Hippocampal formation (tissue), 2 donors: Measurements from ENCODE around the gene MAD2L1BP.

Source experiments
- DNase-seq, 2 donors: peaks; one replicate each; lab custom pipeline; 2025; lab: John Stamatoyannopoulos, UW

The MAD2L1BP gene

DNA sequence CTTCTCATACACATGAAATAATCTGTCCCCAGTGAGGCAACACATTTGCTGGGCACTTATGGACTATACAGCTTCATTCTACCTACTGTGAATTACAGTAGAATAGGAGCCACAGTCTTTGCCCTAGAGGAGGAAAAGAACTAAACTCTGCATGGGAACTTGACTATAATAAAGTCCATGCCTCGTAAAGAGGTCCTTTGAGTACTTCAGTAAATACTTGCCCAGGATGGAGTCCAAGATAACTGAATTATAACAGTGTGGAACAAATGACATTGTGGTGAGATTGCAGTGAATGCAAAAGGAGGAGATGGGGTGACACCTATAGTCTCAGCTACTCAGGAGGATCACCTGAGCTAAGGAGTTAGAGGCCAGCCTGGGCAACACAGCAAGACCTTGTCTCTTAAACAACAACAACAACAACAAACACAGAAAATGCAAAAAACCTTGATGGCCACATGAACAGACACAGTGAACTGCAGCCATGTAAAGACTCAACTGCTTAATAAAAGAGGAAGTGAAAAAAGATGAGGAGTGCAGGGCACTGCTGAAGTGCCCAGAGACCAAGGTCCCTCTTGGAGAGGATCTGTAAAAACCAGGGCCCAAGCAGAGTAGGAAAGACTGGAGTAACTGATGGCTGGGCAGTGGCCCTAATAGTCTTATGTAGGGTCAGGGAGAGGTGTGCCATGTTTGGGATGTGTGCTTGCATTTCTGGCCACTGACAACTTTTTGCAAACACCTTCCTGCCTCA is 48.2 kb downstream of the MAD2L1BP start:
- no peak for DNase-seq

DNA sequence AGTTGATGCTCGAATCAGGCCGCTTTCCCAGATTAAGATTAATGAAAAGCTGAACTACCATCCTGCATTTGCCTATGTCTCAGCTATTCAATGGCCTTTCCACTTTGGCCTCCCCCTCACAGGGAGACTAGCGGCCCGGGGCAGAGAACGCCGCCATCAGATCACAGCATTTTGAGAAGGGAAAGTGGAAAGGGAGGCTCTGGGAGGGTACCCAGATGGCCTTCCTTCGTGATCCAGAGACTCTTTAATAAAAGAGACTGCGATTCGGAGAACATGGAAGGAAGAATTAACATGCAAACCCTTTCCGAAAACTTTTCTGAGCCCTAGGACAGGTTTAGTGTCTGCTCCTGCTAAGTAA is 51.4 kb downstream of the MAD2L1BP start:
- DNase-seq = no peak

DNA sequence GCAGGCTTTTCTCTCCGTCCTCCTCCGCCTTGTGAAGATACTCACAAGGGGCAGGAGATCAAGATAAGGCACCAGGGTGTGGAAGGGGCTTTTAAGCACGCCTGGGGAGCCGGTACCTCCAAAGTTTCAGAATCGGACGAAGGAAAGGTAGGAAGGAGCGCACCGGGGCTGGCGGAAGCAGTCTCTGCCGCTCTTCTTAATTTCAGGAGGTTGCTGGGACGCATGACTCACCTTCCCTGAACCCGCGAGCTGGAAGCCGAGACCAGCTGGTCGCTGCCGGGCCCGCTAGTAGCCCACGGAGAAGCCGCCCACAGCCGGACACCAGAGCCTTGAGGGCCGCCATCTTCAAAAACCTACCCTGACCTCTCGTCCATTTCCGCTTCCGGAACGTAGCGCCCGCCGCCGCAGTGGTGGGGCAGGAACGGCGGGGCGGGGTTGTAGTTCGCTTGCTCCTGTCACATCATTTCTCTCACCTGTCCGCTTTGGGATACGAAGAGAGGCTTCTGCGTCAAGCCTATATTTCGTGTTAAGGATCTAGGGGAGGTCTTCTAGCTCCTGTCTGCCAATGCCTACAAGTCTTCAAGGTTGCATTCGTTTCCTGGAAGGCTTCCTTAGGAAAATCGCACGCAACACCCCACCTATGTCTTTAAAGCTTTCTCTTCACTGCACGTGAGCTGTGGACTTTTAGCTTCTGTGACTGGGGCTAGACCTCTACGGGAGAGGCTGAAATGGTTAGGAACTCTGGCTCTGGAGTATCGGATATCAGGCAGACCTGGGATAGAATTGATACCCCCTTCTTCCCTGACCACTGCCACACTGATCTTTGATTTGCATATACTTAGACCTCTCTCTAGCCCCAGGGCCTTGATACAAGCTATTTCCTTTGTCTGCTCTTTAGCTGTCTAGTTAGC is 52.1 kb downstream of the MAD2L1BP start, which contains the start of gene MRPS18A:
MRPS18A (minus strand) TSS at position 355 of the 911 bp plus-strand sequence; CDS start at position 343, 12 bp downstream.
- DNase-seq = peak; percentile 51 to 70

DNA sequence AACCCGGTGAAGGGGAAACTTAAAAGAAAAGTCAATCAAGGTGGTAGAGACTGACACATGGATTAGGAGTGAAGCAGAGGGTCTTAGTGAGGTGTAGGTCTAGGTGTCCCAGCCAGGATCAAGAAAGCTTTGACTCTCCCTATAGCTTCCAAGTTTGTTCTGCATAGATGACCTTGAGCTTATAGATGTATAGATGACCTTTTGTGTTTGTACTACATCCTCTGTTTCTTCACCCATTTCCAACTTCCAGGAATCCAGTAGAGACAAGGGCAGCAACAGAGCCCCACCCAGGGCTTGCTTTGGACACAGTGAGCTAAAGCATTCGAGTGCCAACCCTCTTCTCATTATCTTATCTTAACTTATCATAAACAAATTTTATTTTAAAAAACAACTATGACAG is 53.8 kb downstream of the MAD2L1BP start:
- no peak for DNase-seq
